OCI-LY7 (cell line): Measurements from ENCODE around the gene FOXN3.

Source experiments
- CTCF ChIP-seq: fragments of 200-600 bp; sonication (generic); conservative IDR thresholded peaks from 2 replicates; pipeline ENCODE4 v1.5.1; 2014; ENCODE audit warnings: mild to moderate bottlenecking, antibody characterized with exemption, low read length, moderate library complexity, mixed read lengths
- EZH2phosphoT487 ChIP-seq: fragments of 200-600 bp; sonication (generic); IDR thresholded peaks from 2 replicates; pipeline ENCODE4 v1.6.1; 2018; ENCODE audit warnings: low read depth, borderline replicate concordance, mild to moderate bottlenecking, mixed run types, antibody characterized with exemption, low read length, moderate library complexity, mixed read lengths

GRCh38 chr14:89461256-89461655, 44.2 kb upstream of the FOXN3 start:
- no peak for TF ChIP-seq CTCF
- TF ChIP-seq EZH2phosphoT487: no peak
